Lung (tissue), 12 donors: ENCODE results near the gene WDR82. TPM values are rescaled to one million over a fixed set of nuclear protein-coding genes. Genes with fewer than 3 reads are reported as not detected.

ENCODE experiments used
- ATAC-seq: fragments of 200-7000 bp; cut with Tn5 transposase; one replicate; pipeline ENCODE4 v1.9.1; 2020; ENCODE audit warnings: moderate number of reproducible peaks; ENCODE audit not compliant: insufficient read depth, low FRiP score
- DNase-seq, 3 donors: peaks; one replicate each; pipeline ENCODE4 v3.0.0-alpha.2; 2013 to 2017
- H3K27ac ChIP-seq, 2 donors: one replicate each; pipeline ENCODE4 v1.5.1; 2013; ENCODE audit warnings: mild to moderate bottlenecking in 2 of 2, moderate library complexity in 2 of 2, control low read depth in 1 of 2, inconsistent platforms in 1 of 2, low read depth in 1 of 2, low read length in 1 of 2
- H3K27me3 ChIP-seq, 3 donors: one replicate each; pipeline ENCODE4 v1.5.1; 2013; ENCODE audit warnings: low read length in 2 of 3; ENCODE audit not compliant: control insufficient read depth in 3 of 3, insufficient read depth in 3 of 3
- H3K36me3 ChIP-seq, 4 donors: one replicate each; pipeline ENCODE4 v1.5.1; 2013; ENCODE audit warnings: low read length in 4 of 4, mild to moderate bottlenecking in 1 of 4, moderate library complexity in 1 of 4; ENCODE audit not compliant: control insufficient read depth in 4 of 4, insufficient read depth in 4 of 4
- H3K4me1 ChIP-seq, 5 donors: one replicate each; pipeline ENCODE4 v1.5.1; 2013; ENCODE audit warnings: low read length in 5 of 5, mild to moderate bottlenecking in 2 of 5, moderate library complexity in 1 of 5; ENCODE audit not compliant: control insufficient read depth in 5 of 5, insufficient read depth in 5 of 5
- H3K4me3 ChIP-seq: one replicate; pipeline ENCODE4 v1.5.1; 2013; ENCODE audit warnings: mild to moderate bottlenecking, control low read depth, moderate library complexity
- H3K9ac ChIP-seq, 2 donors: one replicate each; pipeline ENCODE4 v1.5.1; 2013; ENCODE audit warnings: low read length in 2 of 2, control low read depth in 1 of 2; ENCODE audit not compliant: insufficient read depth in 1 of 2
- H3K9me3 ChIP-seq, 4 donors: one replicate each; pipeline ENCODE4 v1.5.1; 2013; ENCODE audit warnings: low read length in 3 of 4, mild to moderate bottlenecking in 1 of 4, moderate library complexity in 1 of 4; ENCODE audit not compliant: control insufficient read depth in 4 of 4, insufficient read depth in 3 of 4
- CTCF ChIP-seq: IDR thresholded peaks from 2 replicates; pipeline ENCODE4 v1.5.1; 2012; ENCODE audit warnings: mild to moderate bottlenecking; ENCODE audit errors: control extremely low read depth, extremely low read depth
- WGBS, 2 donors: extraction: QIAGEN DNeasy Blood & Tissue Kit; methylation state at CpG; one replicate each; pipeline ENCODE4 v1.1.7; 2013; 5-methylcytosine and 5-hydroxymethylcytosine counted together
- polyA plus RNA-seq, 2 donors: library from polyadenylated mRNA; stranded (reverse); fragments of 200-250 nt; gene quantifications; one replicate each; pipeline ENCODE4 v1.2.1, GENCODE V29; 2013
- total RNA-seq, 2 donors: library from RNA; depleted of rRNA in 1 of 2; stranded (reverse); fragments of >200 nt in 1 of 2; gene quantifications; one replicate each; pipeline ENCODE4 v1.2.1, GENCODE V29; 2014 to 2021
- donor health status: control.
- donor health status: control.
- donor health status: Bipolar disorder and iron deficiency.
- donor health status: healthy.
- donor health status: DM: yes; HTN: yes; CAD: no.

The WDR82 gene
- total and polyA plus RNA-seq, 4 donors: 19.4 to 72.8 (median 51.1) TPM

GRCh38 chr3:52221141-52221562 is 57.3 kb downstream of the WDR82 start:
- DNase-seq (no peak), ATAC-seq (no peak)
- no peaks in the 10 kb centered on the region for H3K36me3 ChIP-seq
- WGBS, 2 donors: 94% methylated on average over 27 of the region's 27 CpGs
- no peak for TF ChIP-seq CTCF
- H3K4me1 ChIP-seq: peaks cover 6 to 37% (median 24%) of the 10 kb centered on the region in 5 donors
- H3K9me3 ChIP-seq: no peaks in the 10 kb centered on the region
- peak overlapping the region in 1 of 2 donors; percentile 13 for H3K27ac ChIP-seq
- H3K9ac ChIP-seq: no peak overlapping the region
- H3K27me3 ChIP-seq: no peaks in the 10 kb centered on the region
- H3K4me3 ChIP-seq: no peak overlapping the region

- Histone ChIP-seq H3K9ac (no peak overlapping the region), H3K27ac (peak overlapping the region in 1 of 2 donors; percentile 13), H3K4me1 (peaks cover 6 to 37% (median 24%) of the 10 kb centered on the region in 5 donors), H3K9me3 (no peaks in the 10 kb centered on the region), H3K36me3 (peaks cover 0 to 1% (median under 1%) of the 10 kb centered on the region in 4 donors), H3K27me3 (no peaks in the 10 kb centered on the region), H3K4me3 (no peak overlapping the region)
- WGBS, 2 donors: 30 to 35% methylated on average over 9 of the region's 9 CpGs
- TF ChIP-seq CTCF: peak; percentile 86
- peak; percentile 80 to 86 (median 84) for DNase-seq
- ATAC-seq: no peak
Observed at GRCh38 chr3:52220380-52221026, 57.9 kb downstream of the WDR82 start.

GRCh38 chr3:52218937-52219650 is 59.4 kb downstream of the WDR82 start:
- H3K27ac ChIP-seq: peak overlapping the region; percentile 76 to 86

More at GRCh38 chr3:52218937-52219650, 59.4 kb downstream of the WDR82 start:
- DNase-seq (peak; percentile 76 to 87 (median 76)), ATAC-seq (no peak)
- H3K27me3 ChIP-seq: no peaks in the 10 kb centered on the region
- no peak overlapping the region for H3K4me3 ChIP-seq
- peak overlapping the region; percentile 37 to 54 for H3K9ac ChIP-seq
- WGBS, 2 donors: 59 to 63% methylated on average over 6 of the region's 6 CpGs
- peaks cover 4 to 15% (median 11%) of the 10 kb centered on the region in 4 donors for H3K36me3 ChIP-seq
- peaks cover 6 to 37% (median 24%) of the 10 kb centered on the region in 5 donors for H3K4me1 ChIP-seq
- H3K9me3 ChIP-seq: no peaks in the 10 kb centered on the region
- no peak for TF ChIP-seq CTCF
